HUDEP-2 (cell line): Measurements from ENCODE around the gene HELB.

ENCODE experiments used
- DNase-seq, 76 experiments: peaks; one replicate each; lab custom pipeline; 2025; ENCODE audit not compliant: unreplicated experiment in 76 of 76; lab: John Stamatoyannopoulos, UW

Gene HELB

GRCh38 chr12:66301944-66302826, at the start of gene HELB:
Gene HELB (plus strand): TSS chr12:66302493. CDS start chr12:66302604, 111 bp downstream.
- peak; percentile 25 to 98 (median 94) for DNase-seq

GRCh38 chr12:66252771-66253170, 49.5 kb upstream of the HELB start:
- no peak for DNase-seq

GRCh38 chr12:66255737-66256136, 46.6 kb upstream of the HELB start:
- no peak for DNase-seq

GRCh38 chr12:66258011-66258410, 44.3 kb upstream of the HELB start:
- no peak for DNase-seq

GRCh38 chr12:66262737-66263136, 39.6 kb upstream of the HELB start:
- no peak for DNase-seq

- DNase-seq, result no peak
Observed at GRCh38 chr12:66268562-66268961, 33.7 kb upstream of the HELB start.

- DNase-seq, result no peak
Observed at GRCh38 chr12:66269142-66269541, 33.2 kb upstream of the HELB start.

GRCh38 chr12:66269757-66270383, 32.4 kb upstream of the HELB start:
- DNase-seq, result peak in 23 of 76 experiments; percentile 4 to 55 (median 15)

GRCh38 chr12:66270613-66271012, 31.7 kb upstream of the HELB start:
- DNase-seq, result no peak

- no peak for DNase-seq
Observed at GRCh38 chr12:66272650-66273049, 29.6 kb upstream of the HELB start.

- DNase-seq, result no peak
Observed at GRCh38 chr12:66273147-66273546, 29.1 kb upstream of the HELB start.

- no peak for DNase-seq
Observed at GRCh38 chr12:66275040-66275439, 27.3 kb upstream of the HELB start.

- peak in 14 of 76 experiments; percentile 0 to 35 (median 9) for DNase-seq
Observed at GRCh38 chr12:66279123-66279712, 23.1 kb upstream of the HELB start.

GRCh38 chr12:66280561-66280960, 21.7 kb upstream of the HELB start:
- DNase-seq, result no peak

- no peak for DNase-seq
Observed at GRCh38 chr12:66282244-66282643, 20.0 kb upstream of the HELB start.

- DNase-seq, result no peak
Observed at GRCh38 chr12:66287275-66287674, 15.0 kb upstream of the HELB start.

- peak in 4 of 76 experiments; percentile 5 to 20 (median 12) for DNase-seq
Observed at GRCh38 chr12:66288121-66288520, 14.2 kb upstream of the HELB start.

GRCh38 chr12:66289485-66289884, 12.8 kb upstream of the HELB start:
- DNase-seq, result no peak

- DNase-seq, result no peak
Observed at GRCh38 chr12:66290716-66291200, 11.5 kb upstream of the HELB start.

GRCh38 chr12:66296176-66296683, 6.1 kb upstream of the HELB start:
- DNase-seq, result no peak

- DNase-seq, result no peak
Observed at GRCh38 chr12:66297080-66297479, 5.2 kb upstream of the HELB start.
